Activated naive CD4-positive, alpha-beta T cell treated with anti-CD3 and anti-CD28 coated beads, Interleukin-2, amount 50 U/mL, for 24 hours (primary cell): ENCODE results near the gene CRAT.

Experiments
- H3K27ac Mint-ChIP-seq: one replicate; pipeline ENCODE4 v1.8.0; 2021; ENCODE audit warnings: mild to moderate bottlenecking, mixed read lengths
- H3K27me3 Mint-ChIP-seq: one replicate; pipeline ENCODE4 v1.8.0; 2021; ENCODE audit warnings: mixed read lengths
- H3K36me3 Mint-ChIP-seq: one replicate; pipeline ENCODE4 v1.8.0; 2021; ENCODE audit warnings: mixed read lengths
- H3K4me1 Mint-ChIP-seq: one replicate; pipeline ENCODE4 v1.8.0; 2021; ENCODE audit warnings: mixed read lengths
- H3K4me3 Mint-ChIP-seq: one replicate; pipeline ENCODE4 v1.8.0; 2021; ENCODE audit warnings: mild to moderate bottlenecking, mixed read lengths
- H3K9me3 Mint-ChIP-seq: one replicate; pipeline ENCODE4 v1.8.0; 2021; ENCODE audit warnings: mixed read lengths

Gene CRAT

GRCh38 chr9:129108083-129108804, 2.3 kb downstream of the CRAT start:
- no peaks in the 10 kb centered on the region for H3K36me3 Mint-ChIP-seq

GRCh38 chr9:129107651-129108050, 2.9 kb downstream of the CRAT start:
- Mint-ChIP-seq H3K27me3 (no peaks in the 10 kb centered on the region), H3K4me3 (no peak overlapping the region), H3K36me3 (no peaks in the 10 kb centered on the region), H3K4me1 (peaks cover 22% of the 10 kb centered on the region), H3K27ac (no peak overlapping the region), H3K9me3 (no peaks in the 10 kb centered on the region)

More at GRCh38 chr9:129108083-129108804, 2.3 kb downstream of the CRAT start:
- peaks cover 23% of the 10 kb centered on the region for H3K4me1 Mint-ChIP-seq
- H3K4me3 Mint-ChIP-seq: peak overlapping the region; percentile 42
- no peaks in the 10 kb centered on the region for H3K9me3 Mint-ChIP-seq
- no peak overlapping the region for H3K27ac Mint-ChIP-seq
- H3K27me3 Mint-ChIP-seq: no peaks in the 10 kb centered on the region

GRCh38 chr9:129105857-129106694, 4.5 kb downstream of the CRAT start:
- H3K4me3 Mint-ChIP-seq: no peak overlapping the region
- no peaks in the 10 kb centered on the region for H3K9me3 Mint-ChIP-seq
- H3K27ac Mint-ChIP-seq: no peak overlapping the region
- no peaks in the 10 kb centered on the region for H3K27me3 Mint-ChIP-seq
- H3K4me1 Mint-ChIP-seq: peaks cover 16% of the 10 kb centered on the region
- H3K36me3 Mint-ChIP-seq: no peaks in the 10 kb centered on the region

DNA sequence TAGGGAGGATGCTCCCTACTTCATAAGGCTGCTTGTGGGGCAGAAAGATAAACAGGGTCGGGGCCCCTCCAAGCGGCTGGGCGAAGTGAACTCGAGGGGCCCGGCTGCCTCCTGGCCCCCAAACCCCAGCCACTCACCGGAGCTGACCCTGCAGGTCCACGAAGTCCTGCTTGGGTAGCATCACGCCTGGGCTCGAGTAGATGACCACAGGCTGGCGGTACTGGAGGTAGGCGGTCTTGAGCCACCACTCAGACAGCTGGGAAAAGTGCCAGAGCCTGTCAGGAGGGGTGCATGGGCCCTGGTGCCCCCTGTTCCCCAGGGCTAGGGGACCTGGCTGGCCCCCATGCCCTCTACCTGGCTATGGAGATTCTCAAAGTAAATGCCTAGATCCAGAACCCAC, 6.5 kb downstream of the CRAT start:
- peaks cover 9% of the 10 kb centered on the region for H3K4me1 Mint-ChIP-seq
- no peaks in the 10 kb centered on the region for H3K36me3 Mint-ChIP-seq
- H3K9me3 Mint-ChIP-seq: no peaks in the 10 kb centered on the region
- H3K27me3 Mint-ChIP-seq: no peaks in the 10 kb centered on the region
- no peak overlapping the region for H3K27ac Mint-ChIP-seq
- no peak overlapping the region for H3K4me3 Mint-ChIP-seq

DNA sequence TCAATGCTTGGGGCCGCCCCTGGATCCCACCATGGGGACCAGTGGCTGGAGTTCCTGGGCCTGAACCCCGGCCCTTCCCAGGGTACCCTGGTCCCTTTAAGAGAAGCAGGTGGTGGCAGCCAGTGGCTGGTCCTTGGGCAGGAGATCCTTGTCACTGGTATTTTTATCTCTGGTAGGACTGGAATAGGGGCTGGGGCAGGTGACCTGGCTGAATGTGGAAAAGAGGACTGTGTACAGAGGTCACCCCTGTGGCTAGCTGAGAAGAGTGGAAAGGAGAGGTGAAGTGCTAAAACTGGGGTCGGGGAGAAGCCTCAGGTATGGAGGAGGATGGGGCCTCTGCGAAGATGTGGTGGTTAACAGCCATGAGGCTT, 7.0 kb downstream of the CRAT start:
- Mint-ChIP-seq H3K27me3 (no peaks in the 10 kb centered on the region), H3K27ac (no peak overlapping the region), H3K36me3 (no peaks in the 10 kb centered on the region), H3K9me3 (no peaks in the 10 kb centered on the region), H3K4me3 (no peak overlapping the region), H3K4me1 (peaks cover 4% of the 10 kb centered on the region)

- H3K36me3 Mint-ChIP-seq: no peaks in the 10 kb centered on the region
- peaks cover 4% of the 10 kb centered on the region for H3K4me1 Mint-ChIP-seq
- H3K27ac Mint-ChIP-seq: no peak overlapping the region
- no peaks in the 10 kb centered on the region for H3K9me3 Mint-ChIP-seq
- no peak overlapping the region for H3K4me3 Mint-ChIP-seq
- no peaks in the 10 kb centered on the region for H3K27me3 Mint-ChIP-seq
Observed at GRCh38 chr9:129102791-129103594, 7.6 kb downstream of the CRAT start.

- Mint-ChIP-seq H3K36me3 (peaks cover 3% of the 10 kb centered on the region), H3K4me3 (no peak overlapping the region), H3K27me3 (no peaks in the 10 kb centered on the region), H3K27ac (no peak overlapping the region), H3K9me3 (no peaks in the 10 kb centered on the region), H3K4me1 (no peaks in the 10 kb centered on the region)
Observed at GRCh38 chr9:129102095-129102525, 8.5 kb downstream of the CRAT start.

- Mint-ChIP-seq H3K27ac (no peak overlapping the region), H3K4me3 (no peak overlapping the region), H3K36me3 (peaks cover 3% of the 10 kb centered on the region), H3K4me1 (no peaks in the 10 kb centered on the region), H3K27me3 (no peaks in the 10 kb centered on the region), H3K9me3 (no peaks in the 10 kb centered on the region)
Observed at GRCh38 chr9:129101279-129101678, 9.3 kb downstream of the CRAT start.

GRCh38 chr9:129100383-129101169, 10.0 kb downstream of the CRAT start:
- H3K4me3 Mint-ChIP-seq: no peak overlapping the region
- H3K27me3 Mint-ChIP-seq: no peaks in the 10 kb centered on the region
- H3K36me3 Mint-ChIP-seq: peaks cover 3% of the 10 kb centered on the region
- no peaks in the 10 kb centered on the region for H3K9me3 Mint-ChIP-seq
- no peaks in the 10 kb centered on the region for H3K4me1 Mint-ChIP-seq
- no peak overlapping the region for H3K27ac Mint-ChIP-seq

GRCh38 chr9:129098328-129098727, 12.3 kb downstream of the CRAT start:
- H3K4me1 Mint-ChIP-seq: no peaks in the 10 kb centered on the region
- no peaks in the 10 kb centered on the region for H3K27me3 Mint-ChIP-seq
- H3K4me3 Mint-ChIP-seq: no peak overlapping the region
- no peaks in the 10 kb centered on the region for H3K9me3 Mint-ChIP-seq
- no peak overlapping the region for H3K27ac Mint-ChIP-seq
- peaks cover 3% of the 10 kb centered on the region for H3K36me3 Mint-ChIP-seq

GRCh38 chr9:129097671-129098306, 12.8 kb downstream of the CRAT start:
- H3K4me1 Mint-ChIP-seq: no peaks in the 10 kb centered on the region
- no peaks in the 10 kb centered on the region for H3K9me3 Mint-ChIP-seq

GRCh38 chr9:129095908-129096307, 14.7 kb downstream of the CRAT start:
- no peaks in the 10 kb centered on the region for H3K27me3 Mint-ChIP-seq
- no peaks in the 10 kb centered on the region for H3K4me1 Mint-ChIP-seq
- peaks cover 3% of the 10 kb centered on the region for H3K36me3 Mint-ChIP-seq
- H3K4me3 Mint-ChIP-seq: no peak overlapping the region
- H3K27ac Mint-ChIP-seq: no peak overlapping the region
- no peaks in the 10 kb centered on the region for H3K9me3 Mint-ChIP-seq

More at GRCh38 chr9:129097671-129098306, 12.8 kb downstream of the CRAT start:
- Mint-ChIP-seq H3K27me3 (no peaks in the 10 kb centered on the region), H3K27ac (no peak overlapping the region), H3K36me3 (peaks cover 3% of the 10 kb centered on the region), H3K4me3 (no peak overlapping the region)

- no peak overlapping the region for H3K4me3 Mint-ChIP-seq
- H3K36me3 Mint-ChIP-seq: peaks cover 3% of the 10 kb centered on the region
- H3K27ac Mint-ChIP-seq: no peak overlapping the region
- no peaks in the 10 kb centered on the region for H3K27me3 Mint-ChIP-seq
- H3K9me3 Mint-ChIP-seq: no peaks in the 10 kb centered on the region
- H3K4me1 Mint-ChIP-seq: no peaks in the 10 kb centered on the region
Observed at GRCh38 chr9:129095170-129095667, 15.4 kb downstream of the CRAT start.

DNA sequence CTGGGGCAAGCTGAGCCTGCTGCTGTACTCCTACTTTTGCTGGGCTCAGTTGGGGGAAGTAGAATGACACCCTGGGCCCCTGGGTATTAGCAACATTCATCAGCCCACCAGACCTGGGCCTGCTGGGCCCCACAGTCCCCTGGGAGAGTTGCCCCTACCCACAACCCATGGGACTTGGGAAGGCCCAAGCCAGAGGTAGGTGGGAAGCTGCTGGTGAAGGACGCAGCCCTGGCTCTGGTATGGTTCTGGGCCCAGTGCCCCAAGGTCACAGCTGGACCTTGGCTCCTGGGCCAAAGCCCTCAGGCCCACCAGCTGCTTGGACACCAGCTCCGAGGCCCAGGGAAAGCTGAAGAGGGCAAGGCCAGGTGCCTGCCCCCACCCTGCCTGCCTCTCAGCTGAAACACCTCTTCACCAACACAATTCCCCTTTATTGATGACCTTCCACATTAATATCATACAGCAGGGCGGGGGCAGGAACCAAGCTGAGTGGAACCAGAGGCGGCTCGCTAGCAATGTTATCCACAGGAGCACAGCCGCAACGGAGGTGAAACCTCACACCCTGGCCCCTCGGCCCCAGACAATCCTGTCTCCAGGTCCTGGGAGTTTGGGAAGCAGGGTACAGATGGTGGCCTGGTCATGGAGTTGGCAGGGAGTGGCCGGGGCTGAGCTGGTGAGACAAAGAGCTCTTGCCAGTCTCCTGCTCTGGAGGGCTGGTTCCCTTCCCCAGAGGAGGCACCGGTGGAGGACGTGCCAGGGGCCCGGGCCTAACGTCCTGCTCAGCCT, 16.0 kb downstream of the CRAT start:
- no peak overlapping the region for H3K27ac Mint-ChIP-seq
- H3K27me3 Mint-ChIP-seq: no peaks in the 10 kb centered on the region
- no peak overlapping the region for H3K4me3 Mint-ChIP-seq
- H3K36me3 Mint-ChIP-seq: peaks cover 3% of the 10 kb centered on the region
- H3K4me1 Mint-ChIP-seq: no peaks in the 10 kb centered on the region
- H3K9me3 Mint-ChIP-seq: no peaks in the 10 kb centered on the region
